Measurements from ENCODE around the gene SIKE1.
"Not testable (repeated sequence)": the region's sequence is repeated elsewhere in the genome, so short reads cannot be mapped to it uniquely, and the experiment has no call there.

DNA sequence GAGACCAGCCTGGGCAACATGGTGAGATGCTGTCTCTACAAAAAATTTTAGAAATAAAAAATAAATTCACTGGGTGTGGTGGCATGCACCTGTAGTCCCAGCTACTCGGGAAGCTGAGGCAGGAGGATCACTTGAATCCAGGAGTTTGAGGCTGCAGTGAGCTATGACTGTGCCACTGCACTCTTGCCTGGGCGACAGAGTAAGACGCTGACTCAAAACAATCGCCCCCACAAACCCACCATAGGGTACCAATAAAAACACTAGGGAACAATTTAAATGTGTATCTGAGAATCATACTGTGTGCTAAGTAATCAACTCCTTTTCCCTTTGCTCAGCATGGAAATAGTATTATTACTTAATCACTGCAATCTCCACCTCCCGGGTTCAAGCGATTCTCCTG is 26.8 kb downstream of the SIKE1 start:
- not testable (repeated sequence) for TF ChIP-seq CTCF (conservative IDR thresholded peaks at IDR 0.05; ENCODE audit: low read depth, low read length); EZH2phosphoT487 (IDR thresholded peaks at IDR 0.05; ENCODE audit: borderline replicate concordance, low read length); EZH2 (IDR thresholded peaks at IDR 0.05; ENCODE audit: low read length, unreplicated experiment)

All from PC-3 (cell line).